HG02642 (cell line): Measurements from ENCODE around the gene WNK2.

Experiments
- ATAC-seq: cut with Tn5 transposase; IDR thresholded peaks from one replicate; pipeline ENCODE4 v1.9.1; 2021; ENCODE audit warnings: mild to moderate bottlenecking; ENCODE audit not compliant: unreplicated experiment, poor library complexity

Gene WNK2

DNA sequence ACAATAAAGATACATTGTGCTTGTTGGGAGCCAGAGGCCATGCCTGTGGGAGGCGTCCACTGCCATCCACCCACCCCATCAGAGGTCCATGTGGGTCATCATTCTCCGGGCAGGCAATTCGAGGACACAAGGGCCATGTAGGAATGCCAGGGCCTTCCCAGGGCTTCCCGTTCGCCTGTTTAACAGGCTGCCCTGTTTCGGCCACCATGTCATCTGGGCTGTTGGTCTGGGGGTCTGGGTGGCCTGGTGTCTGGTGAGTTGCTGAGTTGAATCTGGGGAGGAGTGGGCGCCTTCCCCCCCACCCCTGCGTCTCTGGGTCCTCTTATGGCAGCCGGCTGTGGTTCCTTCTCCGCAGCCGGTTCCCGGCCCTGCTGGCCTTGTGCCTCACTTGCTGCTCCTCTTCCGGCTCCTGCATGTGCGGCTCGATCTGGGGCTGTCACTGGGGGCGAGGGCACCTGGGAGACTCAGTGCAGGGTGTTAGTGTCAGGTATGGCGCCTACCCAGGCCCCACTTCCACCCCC lies 117.4 kb downstream of the WNK2 start:
- no peak for ATAC-seq

DNA sequence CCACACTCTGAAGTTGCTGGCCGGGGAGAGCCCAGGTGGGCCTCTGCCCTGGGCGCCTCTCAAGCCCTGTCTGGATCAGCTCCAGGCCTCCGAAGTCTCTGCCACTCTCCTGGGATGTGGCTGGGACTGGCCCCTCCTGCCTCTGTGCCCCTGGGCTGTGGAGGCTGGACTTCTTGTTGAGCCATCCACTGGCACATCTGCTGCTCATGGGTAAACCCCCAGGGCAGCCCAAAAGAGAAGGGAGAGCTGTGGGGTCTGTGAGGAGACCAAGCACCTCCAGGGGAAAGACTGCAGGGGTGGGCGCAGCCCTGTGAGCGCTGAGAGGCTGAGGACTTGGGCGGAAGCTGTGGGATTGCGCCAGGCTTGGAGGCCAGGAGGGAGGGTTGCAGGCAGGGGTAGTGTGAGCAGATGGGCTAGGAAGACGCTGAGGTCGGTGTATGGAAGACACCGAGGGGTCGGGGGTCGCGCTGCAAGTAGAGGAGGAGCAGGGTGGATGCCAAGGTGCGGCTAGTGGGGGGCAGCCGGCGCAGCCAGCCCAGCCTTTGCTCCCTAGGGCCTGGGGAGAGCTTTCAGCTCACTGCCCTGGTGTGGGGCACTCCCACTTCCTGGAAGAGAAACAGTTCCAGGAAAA lies 118.1 kb downstream of the WNK2 start:
- no peak for ATAC-seq

DNA sequence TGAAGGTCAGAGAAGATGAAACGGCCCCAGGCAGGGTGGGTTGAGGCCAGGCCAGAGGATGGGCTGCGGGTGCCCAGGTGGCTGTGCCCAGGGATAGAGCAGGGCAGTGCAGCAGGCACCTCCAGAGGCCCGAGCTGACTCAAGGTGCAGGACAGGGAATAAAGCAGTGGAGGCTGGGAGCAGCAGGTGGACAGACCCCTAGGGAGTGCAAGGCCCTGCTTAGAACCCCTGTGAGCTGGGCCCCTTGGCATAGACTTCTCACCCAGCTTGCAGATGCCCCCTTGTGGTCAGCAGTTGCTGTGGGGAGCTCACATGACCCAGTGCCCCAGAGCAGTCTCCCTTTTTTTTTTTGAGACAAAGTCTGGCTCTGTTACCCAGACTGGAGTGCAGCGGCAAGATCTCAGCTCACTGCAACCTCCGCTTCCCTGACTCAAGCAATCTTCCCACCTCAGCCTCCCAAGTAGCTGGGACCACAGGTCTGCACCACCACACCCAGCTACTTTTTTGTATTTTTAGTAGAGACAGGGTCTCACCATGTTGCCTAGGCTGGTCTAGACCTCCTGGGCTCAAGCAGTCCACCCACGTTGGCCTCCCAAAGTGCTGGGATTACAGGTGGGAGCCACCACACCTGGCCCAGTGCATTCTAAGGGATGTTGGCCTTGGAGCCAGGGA lies 118.8 kb downstream of the WNK2 start:
- ATAC-seq = no peak

DNA sequence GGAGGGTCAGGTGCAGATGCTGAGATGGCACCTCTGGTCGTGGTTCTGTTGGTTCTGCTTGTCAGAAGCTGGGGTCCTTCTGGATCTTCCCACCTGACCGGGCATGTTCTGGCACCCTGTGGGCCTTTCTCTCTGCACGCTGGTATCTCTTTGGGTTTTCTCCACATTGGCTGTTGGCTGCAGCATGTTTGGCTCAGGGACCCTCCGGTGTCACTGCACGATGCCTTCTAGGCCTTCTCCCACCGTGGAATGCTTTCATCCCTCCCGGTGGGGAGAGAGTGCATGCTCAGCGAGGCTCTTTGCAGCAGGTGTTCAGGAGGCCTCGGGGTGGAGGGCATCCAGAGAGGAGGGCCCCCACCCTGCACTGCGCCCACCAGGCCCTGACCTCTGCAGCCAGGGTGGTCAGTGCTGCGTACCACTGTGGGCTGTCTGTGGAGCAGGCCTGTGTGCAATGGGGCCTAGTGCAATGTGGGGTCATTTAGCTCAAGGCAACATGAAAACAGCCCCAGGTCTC lies 119.4 kb downstream of the WNK2 start:
- no peak for ATAC-seq

DNA sequence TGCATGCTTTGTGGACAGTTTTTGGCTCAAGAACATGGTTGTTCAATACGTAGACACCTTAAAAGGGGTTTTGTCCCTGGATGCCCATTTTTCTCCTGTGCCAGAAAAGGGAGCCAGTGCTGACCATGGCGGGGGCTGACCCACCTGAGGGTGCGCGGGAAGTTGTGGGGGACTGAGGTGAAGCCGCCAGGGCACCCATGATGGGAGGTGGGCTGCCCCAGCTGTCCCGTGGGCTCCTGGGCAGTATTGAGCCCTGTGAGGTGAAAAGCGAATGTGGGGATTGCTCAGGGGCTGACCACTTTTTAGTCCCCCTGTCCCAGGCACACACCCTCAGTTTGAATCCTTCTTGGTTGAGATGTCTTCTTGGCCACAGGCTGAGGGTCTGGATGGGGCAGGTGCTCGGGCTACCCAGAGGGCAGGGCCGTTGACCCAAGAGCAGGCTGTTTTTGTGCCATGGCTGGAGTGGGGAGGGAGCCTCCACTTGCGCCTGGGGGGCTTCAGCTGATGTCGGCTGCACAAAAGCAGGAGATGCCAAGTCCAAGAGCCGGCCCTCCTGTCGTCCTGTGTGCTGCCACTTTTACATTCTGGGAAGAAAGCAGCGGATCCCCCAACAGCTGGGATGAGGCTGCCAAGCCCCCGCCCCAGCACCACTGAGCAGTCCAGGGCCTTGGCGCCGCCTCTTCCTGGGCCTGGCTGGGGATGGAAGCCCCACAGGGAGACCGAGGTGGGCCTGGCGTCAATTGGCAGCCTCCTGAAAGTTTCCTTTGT lies 120.1 kb downstream of the WNK2 start:
- ATAC-seq = no peak

DNA sequence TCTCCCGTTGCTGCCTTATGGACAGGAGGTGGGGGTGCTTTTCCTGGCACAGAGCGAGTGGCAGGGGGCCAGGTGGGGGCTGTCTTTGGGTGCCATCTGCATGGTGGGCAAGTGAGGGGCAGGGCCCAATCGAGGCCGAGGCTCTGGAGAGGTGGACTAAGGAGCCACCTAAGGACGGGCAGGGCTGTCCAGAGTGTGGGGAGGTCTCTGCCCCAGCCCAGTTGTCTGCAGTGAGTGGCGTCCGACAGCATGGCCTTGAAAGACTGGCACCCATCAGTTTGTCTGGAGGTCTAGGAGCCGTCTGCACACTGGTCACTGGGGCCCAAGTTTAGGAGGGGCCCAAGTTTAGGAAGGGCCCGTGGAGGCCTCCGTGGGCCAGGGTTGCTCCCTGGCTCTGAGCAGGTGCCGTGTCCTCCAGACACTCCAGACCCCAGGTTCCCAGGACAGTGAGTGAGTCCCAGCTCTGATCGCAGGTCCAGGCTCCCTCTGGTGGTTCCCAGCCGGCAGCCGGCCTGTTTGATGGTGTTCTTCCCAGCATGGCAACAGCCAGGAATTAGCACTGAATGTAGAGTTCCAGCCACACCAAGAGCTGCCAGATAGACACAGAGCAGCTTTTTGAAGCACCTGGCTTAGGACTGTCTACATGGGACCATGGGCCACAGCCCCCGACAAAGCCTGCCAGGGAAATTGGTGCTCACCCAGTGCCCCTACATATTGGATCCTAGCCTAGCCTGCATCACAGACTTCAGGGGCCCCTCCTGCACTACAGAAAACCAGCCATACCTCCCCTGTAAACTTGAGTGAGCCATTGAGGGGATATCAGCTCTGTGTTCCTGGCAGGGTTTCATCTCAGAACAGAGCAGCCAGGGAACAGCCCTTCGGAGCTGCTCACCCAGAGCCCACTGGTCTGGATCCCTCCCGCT lies 120.9 kb downstream of the WNK2 start:
- no peak for ATAC-seq

DNA sequence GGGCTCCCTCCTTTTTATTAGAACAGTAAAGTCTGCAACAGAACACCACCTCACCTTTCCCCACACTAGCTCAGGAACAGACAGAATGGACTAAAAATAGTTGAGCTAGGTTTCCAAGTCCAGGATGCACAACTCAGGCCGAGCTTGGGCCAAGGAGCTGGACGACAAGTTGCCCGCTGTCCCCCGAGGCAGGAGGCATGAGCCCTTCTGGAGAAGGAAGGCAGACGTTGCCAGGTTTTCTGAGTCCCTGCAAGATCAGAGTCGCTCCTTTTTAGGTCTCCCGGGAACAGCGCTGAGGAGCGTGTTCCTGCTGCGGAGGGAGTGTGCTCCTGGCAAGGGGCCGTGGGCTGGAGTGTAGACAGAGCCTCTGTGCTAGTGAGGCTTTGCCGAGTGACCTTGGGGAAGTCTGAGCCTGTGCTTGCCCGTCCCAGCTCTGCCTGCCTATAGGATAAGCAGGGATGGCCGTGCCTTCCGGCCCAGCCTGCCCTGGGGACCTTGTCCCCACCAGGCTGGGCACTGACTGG lies 121.6 kb downstream of the WNK2 start:
- no peak for ATAC-seq

DNA sequence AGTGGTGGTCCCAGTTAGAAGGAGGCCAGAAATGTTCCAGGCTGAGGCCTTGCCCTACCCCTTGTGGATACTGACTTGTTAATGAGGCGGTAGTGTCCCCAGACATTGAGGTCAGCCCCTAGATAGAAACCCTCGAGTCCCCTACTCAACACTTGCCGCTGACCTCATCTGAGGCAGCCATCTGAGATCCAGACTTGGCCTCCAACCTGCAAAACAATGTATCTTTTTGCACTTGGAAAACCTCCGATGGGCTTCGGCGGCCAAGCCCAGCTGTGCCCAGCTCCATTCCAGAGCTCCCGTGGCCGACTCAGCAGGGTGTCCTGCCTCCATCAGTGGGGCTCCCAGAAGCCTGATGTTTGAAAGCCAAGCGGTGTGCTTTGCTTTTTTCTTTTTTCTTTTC lies 122.1 kb downstream of the WNK2 start:
- ATAC-seq = no peak

DNA sequence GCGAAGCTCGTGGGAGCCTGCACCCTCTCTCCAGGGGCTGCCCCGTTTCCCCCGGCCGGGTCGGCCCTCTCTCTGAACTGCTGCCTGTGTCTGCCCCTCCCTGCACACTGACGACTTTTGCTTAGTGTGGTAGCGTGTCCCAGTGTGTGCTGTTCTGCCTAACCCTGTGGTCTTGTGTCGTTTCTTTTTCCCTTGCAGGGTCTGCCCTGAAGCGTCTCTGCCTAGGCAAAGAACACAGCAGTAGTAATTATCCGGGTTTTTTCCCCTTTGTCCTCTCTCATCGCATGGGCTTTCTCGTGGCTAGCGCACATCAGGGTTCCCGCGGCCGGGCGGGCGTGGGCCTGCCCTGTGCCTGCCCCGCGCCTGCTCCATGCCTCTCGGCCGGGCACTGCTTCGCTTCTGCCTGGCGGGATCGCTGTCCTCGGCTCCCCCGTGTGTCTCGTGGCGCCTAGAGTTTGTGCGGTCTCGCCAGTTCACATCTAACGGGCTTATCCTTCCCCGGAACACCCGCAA lies 122.7 kb downstream of the WNK2 start:
- ATAC-seq = no peak

DNA sequence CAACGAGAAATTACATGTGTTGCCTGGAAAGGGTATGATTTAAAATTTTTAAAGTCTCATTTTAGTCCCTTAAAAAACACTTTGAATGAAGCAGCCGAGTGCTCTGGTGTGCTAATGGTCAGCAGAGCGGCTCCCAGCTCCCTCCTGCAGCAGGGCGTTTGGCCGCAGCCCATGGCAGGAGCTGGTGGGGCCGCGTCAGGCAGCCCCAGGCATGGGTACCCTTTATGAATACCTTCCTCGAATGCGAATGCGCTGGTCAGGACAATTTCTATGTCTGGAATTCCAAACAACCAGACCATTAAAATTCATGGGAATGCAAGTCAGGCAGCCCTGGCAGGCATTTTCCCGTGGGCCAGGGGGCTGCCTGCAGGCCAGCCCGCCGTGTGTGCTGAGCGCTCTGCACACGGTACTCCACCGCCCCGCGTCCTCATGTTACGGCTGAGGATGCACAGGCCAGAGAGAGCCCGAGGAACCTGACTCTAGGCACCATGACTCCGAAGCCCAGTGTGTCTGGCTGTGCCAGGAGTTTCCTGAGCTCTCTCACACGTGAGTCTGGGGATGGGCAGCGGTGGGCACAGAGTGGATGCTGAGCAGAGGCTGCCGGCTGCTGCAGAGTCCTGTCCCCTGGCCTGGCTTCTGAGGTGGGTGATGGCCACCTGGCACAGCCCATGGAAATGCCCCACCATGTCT lies 123.7 kb downstream of the WNK2 start:
- ATAC-seq = no peak

DNA sequence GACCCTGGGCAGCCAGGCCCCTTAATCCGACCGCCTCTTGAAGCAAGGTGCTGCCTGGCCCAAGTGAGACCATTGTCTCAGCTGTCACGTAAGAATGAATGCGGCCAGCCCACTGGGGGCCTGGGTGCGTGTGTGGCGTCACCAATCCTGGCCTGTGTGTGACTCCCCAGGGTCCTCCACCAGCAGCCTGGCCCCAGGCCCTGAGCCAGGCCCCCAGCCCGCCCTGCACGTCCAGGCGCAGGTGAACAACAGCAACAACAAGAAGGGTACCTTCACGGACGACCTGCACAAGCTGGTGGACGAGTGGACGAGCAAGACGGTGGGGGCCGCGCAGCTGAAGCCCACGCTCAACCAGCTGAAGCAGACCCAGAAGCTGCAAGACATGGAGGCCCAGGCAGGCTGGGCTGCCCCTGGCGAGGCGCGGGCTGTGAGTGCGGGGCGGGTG lies 124.2 kb downstream of the WNK2 start:
- ATAC-seq = no peak

DNA sequence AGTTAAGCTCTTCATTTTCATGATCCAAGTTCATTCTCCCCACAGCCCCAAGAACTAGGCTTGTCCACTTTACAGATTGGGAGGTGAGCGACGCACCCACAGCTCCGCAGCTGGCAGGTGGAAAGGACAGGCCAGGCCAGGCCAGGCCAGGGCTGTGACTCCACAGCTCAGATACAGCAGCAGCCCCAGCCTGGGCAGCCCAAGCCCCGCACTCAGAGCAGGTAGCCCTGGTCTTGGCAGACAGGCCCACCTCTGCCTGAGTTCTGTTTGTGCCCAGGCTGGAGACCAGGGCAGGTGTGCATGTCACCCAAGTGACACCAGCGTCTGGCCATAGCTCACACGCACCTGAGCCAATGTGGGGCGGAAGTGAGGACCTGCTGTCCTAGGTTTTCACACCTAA lies 124.7 kb downstream of the WNK2 start:
- no peak for ATAC-seq

DNA sequence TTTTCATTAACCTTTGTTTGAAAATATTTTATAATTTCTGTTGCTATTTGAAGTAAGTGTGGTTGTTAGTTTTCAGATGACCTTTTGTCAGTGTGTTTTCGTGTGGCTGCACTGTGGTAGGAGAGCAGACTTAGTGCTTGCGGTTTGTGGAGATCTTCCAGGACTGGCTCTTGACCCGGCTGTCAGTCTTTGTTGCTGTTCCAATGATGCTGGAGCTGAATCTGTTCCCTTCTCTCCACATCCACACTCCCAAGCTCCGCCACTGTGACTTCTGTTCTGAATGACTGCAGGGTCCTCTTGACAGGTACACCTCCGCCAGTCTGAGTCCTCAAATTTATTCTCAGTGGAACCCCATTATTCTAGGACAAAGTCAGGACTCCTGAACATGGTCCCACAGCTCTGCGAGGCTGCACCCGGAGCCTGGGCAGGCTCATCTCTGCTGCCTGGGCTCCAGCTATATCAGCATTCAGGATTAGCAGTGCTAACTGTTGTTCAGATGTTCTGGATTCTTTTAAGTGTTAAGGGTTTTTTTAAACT lies 126.0 kb downstream of the WNK2 start:
- ATAC-seq = no peak

DNA sequence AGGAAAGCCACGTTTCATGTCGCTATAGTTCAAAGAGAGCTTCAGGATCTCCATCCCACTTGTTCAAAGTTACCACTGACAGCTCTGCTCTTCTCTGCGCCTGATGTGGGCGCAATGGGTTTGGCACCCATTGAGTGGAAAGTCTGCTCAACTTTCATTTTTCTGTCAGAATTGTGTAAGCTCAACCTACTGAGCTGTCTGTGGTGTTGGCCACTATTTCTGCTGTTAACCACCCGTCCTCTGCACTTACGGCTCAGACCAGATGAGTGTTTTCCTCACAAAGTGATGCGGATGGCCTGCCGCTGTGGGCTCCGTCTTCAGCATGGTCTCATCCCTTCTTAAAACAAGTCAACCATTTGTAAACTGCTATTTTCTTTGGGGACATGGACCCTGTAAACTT lies 131.2 kb downstream of the WNK2 start:
- no peak for ATAC-seq

DNA sequence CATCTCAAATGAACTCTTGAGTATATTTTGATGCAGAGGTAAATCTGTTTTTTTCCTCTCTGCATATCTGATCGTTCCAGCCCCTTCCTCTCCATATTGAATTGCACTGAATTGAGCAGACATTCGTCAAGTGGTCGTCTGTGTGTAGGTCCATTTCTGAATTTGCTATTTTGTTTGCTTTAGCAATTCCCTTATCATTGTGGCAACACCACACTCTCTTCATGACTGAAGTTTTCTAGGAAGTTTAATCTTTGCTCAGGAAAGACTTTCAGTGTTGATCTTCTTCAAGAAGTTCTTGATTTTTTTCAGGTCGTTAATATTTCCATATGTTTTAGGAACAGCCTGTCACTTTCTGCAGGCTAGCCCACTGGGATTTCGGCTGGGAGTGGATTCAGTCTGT lies 132.0 kb downstream of the WNK2 start:
- no peak for ATAC-seq

DNA sequence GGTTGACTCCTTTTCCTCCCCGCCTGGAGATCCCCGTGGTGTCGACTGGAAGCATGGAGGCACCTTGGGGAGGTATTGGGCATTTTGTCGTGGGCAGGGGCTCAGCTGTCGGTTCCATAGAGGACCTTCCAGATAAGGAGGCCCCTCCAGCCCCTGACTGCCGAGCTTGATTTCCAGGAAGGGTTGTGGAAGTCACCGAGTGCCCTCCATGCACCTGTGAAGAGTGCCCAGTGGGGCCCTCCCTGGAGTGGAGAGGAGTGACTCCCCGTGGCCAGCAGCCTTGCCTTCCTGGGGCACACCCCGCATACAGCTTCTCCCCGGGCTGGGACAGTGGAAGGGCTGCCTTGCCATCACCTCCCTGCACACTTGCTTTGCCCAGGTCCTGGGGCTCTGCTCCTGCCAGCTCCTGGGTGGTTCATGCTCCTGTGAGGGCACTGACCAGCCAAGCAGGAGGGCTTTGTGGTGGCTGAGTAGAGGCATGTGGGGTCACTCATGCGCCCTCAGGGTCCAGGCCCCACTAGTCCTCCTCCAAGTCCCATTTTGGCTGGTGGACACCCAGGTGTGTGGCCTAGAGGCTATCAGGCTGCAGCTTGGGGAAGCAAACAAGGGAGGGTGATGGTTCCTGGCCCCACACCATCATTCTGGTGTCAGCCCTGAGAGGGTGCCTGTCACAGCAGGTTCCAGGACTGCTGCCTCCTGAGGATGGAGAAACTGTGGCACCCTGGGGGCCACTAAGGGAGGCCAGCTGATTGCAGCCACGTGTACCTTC lies 133.0 kb downstream of the WNK2 start:
- ATAC-seq = no peak

DNA sequence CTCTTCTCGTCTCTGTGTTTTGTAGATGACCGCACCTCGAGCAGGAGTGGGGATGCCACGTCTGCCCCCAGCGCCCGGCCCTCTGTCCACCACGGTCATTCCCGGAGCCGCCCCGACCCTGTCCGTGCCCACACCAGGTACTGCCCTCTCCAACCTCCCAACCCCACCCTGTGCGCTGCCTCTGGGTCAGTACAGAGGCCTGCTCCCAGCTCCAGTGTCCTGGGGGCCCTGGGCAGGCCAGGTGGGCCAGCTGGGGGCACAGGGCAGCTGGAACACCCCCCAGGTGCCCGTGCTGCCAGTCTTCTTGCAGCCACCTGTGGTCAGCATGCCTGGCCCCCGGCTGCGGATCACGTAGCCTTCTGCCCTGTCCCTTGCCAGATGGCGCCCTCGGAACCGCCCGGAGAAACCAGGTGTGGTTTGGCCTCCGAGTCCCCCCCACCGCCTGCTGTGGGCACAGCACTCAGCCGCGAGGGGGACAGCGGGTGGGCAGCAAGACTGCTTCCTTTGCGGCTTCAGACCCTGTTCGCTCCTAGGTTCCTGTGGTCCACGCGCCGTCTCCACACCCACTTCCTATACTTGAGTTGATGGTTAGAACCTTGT lies 133.7 kb downstream of the WNK2 start:
- no peak for ATAC-seq

DNA sequence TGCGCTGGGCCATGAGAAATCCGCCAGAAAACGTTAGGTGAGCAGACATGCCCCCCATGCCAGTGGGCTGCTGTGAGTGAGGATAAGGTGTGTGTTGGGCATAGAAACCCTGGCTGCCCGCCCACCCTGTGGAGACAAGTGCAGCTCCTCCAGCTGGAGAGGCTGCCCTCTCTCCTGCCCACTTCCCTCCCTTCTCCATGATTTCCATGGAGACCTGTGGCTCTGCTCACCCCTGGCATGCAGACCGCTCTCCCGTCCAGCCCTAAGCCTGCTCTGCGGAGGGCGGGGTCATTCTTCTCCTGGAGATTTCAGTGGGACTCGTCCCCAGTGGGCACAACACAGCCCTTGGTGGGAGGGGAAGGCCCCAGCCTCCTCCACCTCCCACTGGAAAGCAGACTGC lies 134.5 kb downstream of the WNK2 start:
- ATAC-seq = no peak
